ENCODE results near the gene PPP2CA.

The PPP2CA gene

GRCh38 chr5:134245101-134245604, 19.3 kb upstream of the PPP2CA start:
- no peaks in the 10 kb centered on the region for H3K27me3 ChIP-seq
- no peaks in the 10 kb centered on the region for H3K36me3 ChIP-seq
- no peaks in the 10 kb centered on the region for H3K4me1 ChIP-seq
- H3K9me3 ChIP-seq, result no peaks in the 10 kb centered on the region
- no peak overlapping the region for H3K27ac ChIP-seq
- H3K9ac ChIP-seq, result no peak overlapping the region
- H3K4me3 ChIP-seq, result no peak overlapping the region
- no peak overlapping the region for H3K4me2 ChIP-seq
- no peaks in the 10 kb centered on the region for H4K20me1 ChIP-seq
- TF ChIP-seq Cebpa-rat (IDR thresholded peaks at IDR 0.05), result no peak

- no peaks in the 10 kb centered on the region for H3K4me1 ChIP-seq
- no peaks in the 10 kb centered on the region for H3K27me3 ChIP-seq
- H3K27ac ChIP-seq, result no peak overlapping the region
- no peak overlapping the region for H3K4me2 ChIP-seq
- H3K9me3 ChIP-seq, result no peaks in the 10 kb centered on the region
- no peak overlapping the region for H3K9ac ChIP-seq
- H4K20me1 ChIP-seq, result no peaks in the 10 kb centered on the region
- no peak overlapping the region for H3K4me3 ChIP-seq
- H3K36me3 ChIP-seq, result no peaks in the 10 kb centered on the region
- TF ChIP-seq Cebpa-rat (IDR thresholded peaks at IDR 0.05), result no peak
Observed at GRCh38 chr5:134242146-134242545, 16.3 kb upstream of the PPP2CA start.

GRCh38 chr5:134240421-134240962, 14.6 kb upstream of the PPP2CA start:
- no peaks in the 10 kb centered on the region for H3K27me3 ChIP-seq
- no peak overlapping the region for H3K9ac ChIP-seq
- H3K9me3 ChIP-seq, result no peaks in the 10 kb centered on the region
- no peaks in the 10 kb centered on the region for H3K4me1 ChIP-seq
- no peaks in the 10 kb centered on the region for H4K20me1 ChIP-seq
- TF ChIP-seq Cebpa-rat (IDR thresholded peaks at IDR 0.05), result no peak
- no peak overlapping the region for H3K4me2 ChIP-seq
- H3K4me3 ChIP-seq, result no peak overlapping the region
- H3K36me3 ChIP-seq, result no peaks in the 10 kb centered on the region
- no peak overlapping the region for H3K27ac ChIP-seq

GRCh38 chr5:134236820-134237219, 10.9 kb upstream of the PPP2CA start:
- no peaks in the 10 kb centered on the region for H3K4me1 ChIP-seq
- no peak for TF ChIP-seq Cebpa-rat (IDR thresholded peaks at IDR 0.05)
- H3K27ac ChIP-seq, result no peak overlapping the region
- no peak overlapping the region for H3K9ac ChIP-seq
- no peak overlapping the region for H3K4me2 ChIP-seq
- no peak overlapping the region for H3K4me3 ChIP-seq
- H3K36me3 ChIP-seq, result no peaks in the 10 kb centered on the region
- H4K20me1 ChIP-seq, result no peaks in the 10 kb centered on the region
- no peaks in the 10 kb centered on the region for H3K27me3 ChIP-seq
- no peaks in the 10 kb centered on the region for H3K9me3 ChIP-seq

GRCh38 chr5:134236318-134236717, 10.4 kb upstream of the PPP2CA start:
- H3K9ac ChIP-seq, result no peak overlapping the region
- H3K36me3 ChIP-seq, result no peaks in the 10 kb centered on the region
- no peaks in the 10 kb centered on the region for H3K27me3 ChIP-seq
- no peaks in the 10 kb centered on the region for H3K4me1 ChIP-seq
- H3K27ac ChIP-seq, result no peak overlapping the region
- H3K9me3 ChIP-seq, result no peaks in the 10 kb centered on the region
- TF ChIP-seq Cebpa-rat (IDR thresholded peaks at IDR 0.05), result no peak
- H3K4me3 ChIP-seq, result no peak overlapping the region
- H3K4me2 ChIP-seq, result no peak overlapping the region
- no peaks in the 10 kb centered on the region for H4K20me1 ChIP-seq

- Histone ChIP-seq H3K9me3 (no peaks in the 10 kb centered on the region), H3K9ac (no peak overlapping the region), H3K4me1 (peaks cover 16% of the 10 kb centered on the region), H3K36me3 (no peaks in the 10 kb centered on the region), H3K4me3 (no peak overlapping the region), H3K4me2 (no peak overlapping the region), H4K20me1 (peaks cover 21% of the 10 kb centered on the region), H3K27ac (no peak overlapping the region), H3K27me3 (no peaks in the 10 kb centered on the region)
- no peak for TF ChIP-seq Cebpa-rat (IDR thresholded peaks at IDR 0.05)
Observed at GRCh38 chr5:134228624-134229023, 2.8 kb upstream of the PPP2CA start.

- Histone ChIP-seq H3K9me3 (no peaks in the 10 kb centered on the region), H3K27me3 (no peaks in the 10 kb centered on the region), H3K27ac (no peak overlapping the region), H3K4me1 (peaks cover 25% of the 10 kb centered on the region), H3K4me3 (no peak overlapping the region), H3K9ac (no peak overlapping the region), H3K4me2 (no peak overlapping the region; the same call in 1 of the 2 replicates), H4K20me1 (peaks cover 30% of the 10 kb centered on the region), H3K36me3 (no peaks in the 10 kb centered on the region)
- no peak for TF ChIP-seq Cebpa-rat (IDR thresholded peaks at IDR 0.05)
Observed at GRCh38 chr5:134227776-134228175, 1.9 kb upstream of the PPP2CA start.

GRCh38 chr5:134227259-134227658, 1.4 kb upstream of the PPP2CA start:
- peak overlapping the region; percentile 99; the same call in 1 of the 2 replicates for H3K27ac ChIP-seq
- H3K4me1 ChIP-seq, result peaks cover 30% of the 10 kb centered on the region
- no peaks in the 10 kb centered on the region for H3K36me3 ChIP-seq
- peaks cover 35% of the 10 kb centered on the region for H4K20me1 ChIP-seq
- H3K4me2 ChIP-seq, result peak overlapping the region; percentile 84
- peak overlapping the region; percentile 99; the same call in 1 of the 2 replicates for H3K9ac ChIP-seq
- H3K9me3 ChIP-seq, result no peaks in the 10 kb centered on the region
- no peak for TF ChIP-seq Cebpa-rat (IDR thresholded peaks at IDR 0.05)
- H3K4me3 ChIP-seq, result peak overlapping the region; percentile 99
- no peaks in the 10 kb centered on the region for H3K27me3 ChIP-seq

GRCh38 chr5:134226441-134227192, 744 bp upstream of the PPP2CA start:
- peaks cover 41% of the 10 kb centered on the region for H4K20me1 ChIP-seq
- H3K27ac ChIP-seq, result peak overlapping the region; percentile 99
- H3K9ac ChIP-seq, result peak overlapping the region; percentile 99
- peak overlapping the region; percentile 99 for H3K4me3 ChIP-seq
- no peaks in the 10 kb centered on the region for H3K27me3 ChIP-seq
- H3K4me2 ChIP-seq, result peak overlapping the region; percentile 84
- peaks cover 33% of the 10 kb centered on the region for H3K4me1 ChIP-seq
- no peak for TF ChIP-seq Cebpa-rat (IDR thresholded peaks at IDR 0.05)
- no peaks in the 10 kb centered on the region for H3K9me3 ChIP-seq
- H3K36me3 ChIP-seq, result peaks cover 5% of the 10 kb centered on the region
